Thoracic aorta (tissue), 2 donors: ENCODE results near the gene SOCS2. TPM values are rescaled to one million over a fixed set of nuclear protein-coding genes. Genes with fewer than 3 reads are reported as not detected.

Experiments used
- ATAC-seq: fragments of 150-250 bp; one replicate; pipeline ENCODE4 v1.8.0; 2017; ENCODE audit warnings: low read depth; ENCODE audit not compliant: insufficient number of reproducible peaks, low FRiP score
- DNase-seq: peaks from one replicate; pipeline ENCODE4 v3.0.0-alpha.2; 2020; ENCODE audit warnings: low spot score
- H3K27ac ChIP-seq, 2 donors: fragments of 200-600 bp; sonication (generic); 1 replicate in 1 of 2; 2 replicates in 1 of 2; pipeline ENCODE4 v1.5.1; 2016; ENCODE audit warnings: mild to moderate bottlenecking in 2 of 2, moderate library complexity in 2 of 2
- H3K27me3 ChIP-seq: fragments of 200-600 bp; sonication (generic); replicated peaks from 2 replicates; pipeline ENCODE4 v1.6.0; 2016; ENCODE audit warnings: mild to moderate bottlenecking; ENCODE audit not compliant: insufficient read depth
- H3K36me3 ChIP-seq: fragments of 200-600 bp; sonication (generic); one replicate; pipeline ENCODE4 v1.5.1; 2016
- H3K4me1 ChIP-seq, 2 donors: fragments of 200-600 bp; sonication (generic); 1 replicate in 1 of 2; 2 replicates in 1 of 2; pipeline versions ENCODE4 v1.5.1 to v1.6.0; 2016; ENCODE audit warnings: low read depth in 2 of 2, mild to moderate bottlenecking in 1 of 2; ENCODE audit not compliant: control insufficient read depth in 1 of 2
- H3K4me3 ChIP-seq: fragments of 200-600 bp; sonication (generic); 2 replicates; pipeline ENCODE4 v1.5.1; 2016; ENCODE audit warnings: mild to moderate bottlenecking
- H3K9me3 ChIP-seq: fragments of 200-600 bp; sonication (generic); 2 replicates; pipeline ENCODE4 v1.5.1; 2016
- CTCF ChIP-seq: fragments of 200-600 bp; sonication (generic); IDR thresholded peaks from one replicate; pipeline ENCODE4 v1.5.1; 2019; ENCODE audit warnings: antibody characterized with exemption
- total RNA-seq, 2 donors: library from RNA; depleted of rRNA; stranded (reverse); fragments of >200 nt; gene quantifications; one replicate each; pipeline versions ENCODE4 v1.1.0 to v1.2.3, GENCODE V29; 2016

Gene SOCS2
- total RNA-seq, 2 donors from 2014 or later, result 51.4 to 56.3 TPM

- no peak for ATAC-seq
- DNase-seq, result no peak
- Histone ChIP-seq H3K27ac (no peak overlapping the region), H3K4me3 (no peak overlapping the region), H3K27me3 (no peaks in the 10 kb centered on the region), H3K4me1 (no peaks in the 10 kb centered on the region), H3K36me3 (no peaks in the 10 kb centered on the region), H3K9me3 (peaks cover under 1% of the 10 kb centered on the region)
- TF ChIP-seq CTCF, result no peak
These were observed 8.5 kb upstream of the SOCS2 start for GRCh38 chr12:93563807-93564538.

- H3K4me3 ChIP-seq, result no peak overlapping the region
- H3K9me3 ChIP-seq, result no peaks in the 10 kb centered on the region
- no peaks in the 10 kb centered on the region for H3K4me1 ChIP-seq
- no peak overlapping the region for H3K27ac ChIP-seq
- TF ChIP-seq CTCF, result no peak
- ATAC-seq (no peak), DNase-seq (no peak)
- no peaks in the 10 kb centered on the region for H3K27me3 ChIP-seq
- no peaks in the 10 kb centered on the region for H3K36me3 ChIP-seq
These were observed 6.7 kb upstream of the SOCS2 start for GRCh38 chr12:93565760-93566159.

GRCh38 chr12:93567174-93567573 lies 5.3 kb upstream of the SOCS2 start:
- Histone ChIP-seq H3K27ac (no peak overlapping the region), H3K9me3 (no peaks in the 10 kb centered on the region), H3K4me3 (no peak overlapping the region), H3K27me3 (no peaks in the 10 kb centered on the region), H3K36me3 (no peaks in the 10 kb centered on the region), H3K4me1 (peaks cover 0 to 3% of the 10 kb centered on the region in 2 donors)
- ATAC-seq (no peak), DNase-seq (no peak)
- no peak for TF ChIP-seq CTCF

- H3K27me3 ChIP-seq, result no peaks in the 10 kb centered on the region
- no peaks in the 10 kb centered on the region for H3K9me3 ChIP-seq
- H3K36me3 ChIP-seq, result no peaks in the 10 kb centered on the region
- no peak for TF ChIP-seq CTCF
- ATAC-seq (no peak), DNase-seq (no peak)
- H3K4me3 ChIP-seq, result no peak overlapping the region
- H3K27ac ChIP-seq, result no peak overlapping the region
- peaks cover 0 to 7% of the 10 kb centered on the region in 2 donors for H3K4me1 ChIP-seq
These were observed 4.4 kb upstream of the SOCS2 start for GRCh38 chr12:93568091-93568490.

GRCh38 chr12:93569301-93569655 lies 3.2 kb upstream of the SOCS2 start:
- Histone ChIP-seq H3K4me3 (peak overlapping the region; percentile 84), H3K9me3 (no peaks in the 10 kb centered on the region), H3K27ac (no peak overlapping the region), H3K36me3 (no peaks in the 10 kb centered on the region), H3K27me3 (no peaks in the 10 kb centered on the region), H3K4me1 (peaks cover 0 to 17% of the 10 kb centered on the region in 2 donors)
- DNase-seq (no peak), ATAC-seq (peak; percentile 3)
- no peak for TF ChIP-seq CTCF
